ENCODE results near the gene PHF21B.
A peak's percentile ranks its signal among the peaks of the same experiment; 100 is the strongest.

PHF21B gene

DNA sequence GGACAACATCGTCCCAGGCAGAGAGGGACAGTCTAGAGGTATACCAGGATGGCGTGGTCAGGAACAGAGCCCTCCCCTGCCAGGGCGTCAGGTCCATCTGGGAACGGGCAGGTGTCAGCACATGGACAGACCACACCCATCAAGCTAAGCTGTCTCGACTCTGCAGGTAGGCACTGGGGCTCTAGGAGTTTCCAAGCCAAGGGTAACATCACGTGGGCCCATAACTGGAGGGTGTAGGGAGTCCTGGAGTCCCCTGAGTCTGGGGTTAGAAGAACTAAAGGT is 75.4 kb downstream of the PHF21B start:
- H3K36me3 ChIP-seq (ENCODE audit: control insufficient read depth, insufficient read depth, low read length), result no peaks in the 10 kb centered on the region
- H3K4me3 ChIP-seq (ENCODE audit: extremely low read depth, insufficient read depth, low read length, poor library complexity, severe bottlenecking), result no peak overlapping the region
- no peak overlapping the region for H3K27ac ChIP-seq (ENCODE audit: low read depth, low read length, severe bottlenecking)
- no peaks in the 10 kb centered on the region for H3K9me3 ChIP-seq (ENCODE audit: control insufficient read depth, low read length)
- 91% methylated on average over 5 to 6 of the region's 6 CpGs for WGBS, 2 experiments (ENCODE audit: insufficient coverage in 2 of 2)
- peaks cover 10% of the 10 kb centered on the region for H3K4me1 ChIP-seq (ENCODE audit: control insufficient read depth, insufficient read depth, low read length, poor library complexity, severe bottlenecking)

DNA sequence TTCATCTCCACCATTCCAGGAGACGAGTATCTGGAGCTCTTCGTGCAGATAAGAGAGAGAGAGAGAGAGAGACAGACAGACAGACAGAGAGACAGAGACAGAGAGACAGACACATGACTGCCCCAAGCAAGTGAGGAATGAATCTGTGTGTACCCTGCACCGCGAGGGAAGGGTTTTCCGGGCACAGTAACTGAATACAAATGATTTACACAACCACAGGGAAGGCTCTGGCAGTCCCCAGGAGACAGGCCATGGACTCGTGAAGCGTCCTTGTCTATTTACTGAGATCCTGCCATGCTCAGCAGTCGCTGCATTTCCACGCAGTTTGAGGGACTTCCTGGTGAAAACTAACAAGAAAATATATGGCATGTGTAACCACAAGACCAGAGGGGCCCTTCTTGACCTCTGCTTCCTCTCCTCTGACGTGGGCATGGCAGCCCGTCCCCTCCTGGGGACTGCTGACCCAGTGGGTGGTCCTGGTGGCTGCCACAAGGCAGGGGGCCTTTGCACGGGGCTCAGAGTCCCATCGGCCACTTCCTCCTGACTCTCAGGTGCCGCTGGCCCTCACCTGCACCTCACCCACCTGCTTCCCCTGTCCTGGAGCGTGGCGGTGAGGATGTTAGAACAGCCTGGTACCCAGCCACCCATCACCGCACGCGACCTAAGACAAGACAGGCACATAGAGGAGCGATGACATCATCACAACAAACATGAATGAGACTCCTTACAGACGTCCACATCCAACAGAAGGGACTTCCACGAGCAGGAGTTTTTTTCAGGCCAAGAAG is 75.9 kb downstream of the PHF21B start:
- Histone ChIP-seq H3K27ac (ENCODE audit: low read depth, low read length, severe bottlenecking) (no peak overlapping the region), H3K36me3 (ENCODE audit: control insufficient read depth, insufficient read depth, low read length) (no peaks in the 10 kb centered on the region), H3K4me1 (ENCODE audit: control insufficient read depth, insufficient read depth, low read length, poor library complexity, severe bottlenecking) (peaks cover 10% of the 10 kb centered on the region), H3K9me3 (ENCODE audit: control insufficient read depth, low read length) (no peaks in the 10 kb centered on the region), H3K4me3 (ENCODE audit: extremely low read depth, insufficient read depth, low read length, poor library complexity, severe bottlenecking) (no peak overlapping the region)
- 87 to 90% methylated on average over 12 to 22 of the region's 22 CpGs for WGBS, 2 experiments (ENCODE audit: insufficient coverage in 2 of 2)

DNA sequence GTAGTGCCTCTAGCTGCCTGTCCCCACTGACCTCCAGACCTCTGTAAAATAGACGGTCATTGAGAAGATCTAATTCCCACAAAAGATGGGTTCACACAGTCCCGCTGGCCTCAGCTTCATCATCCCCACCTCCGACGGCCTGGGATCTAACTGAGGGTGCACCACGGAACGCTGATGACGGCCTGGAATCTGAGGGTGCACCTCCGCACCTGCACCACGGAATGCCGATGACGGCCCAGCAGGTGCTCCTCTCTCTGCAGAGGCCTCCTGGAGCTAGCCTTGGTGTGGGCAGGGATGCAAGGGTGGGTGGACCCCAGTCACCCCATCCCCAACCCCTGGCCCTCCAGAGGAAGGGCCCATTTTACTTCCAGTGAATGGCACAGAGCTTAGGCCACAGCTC is 77.3 kb downstream of the PHF21B start:
- peaks cover 10% of the 10 kb centered on the region for H3K4me1 ChIP-seq (ENCODE audit: control insufficient read depth, insufficient read depth, low read length, poor library complexity, severe bottlenecking)
- H3K27ac ChIP-seq (ENCODE audit: low read depth, low read length, severe bottlenecking), result no peak overlapping the region
- H3K9me3 ChIP-seq (ENCODE audit: control insufficient read depth, low read length), result no peaks in the 10 kb centered on the region
- H3K36me3 ChIP-seq (ENCODE audit: control insufficient read depth, insufficient read depth, low read length), result no peaks in the 10 kb centered on the region
- H3K4me3 ChIP-seq (ENCODE audit: extremely low read depth, insufficient read depth, low read length, poor library complexity, severe bottlenecking), result no peak overlapping the region
- WGBS, 2 experiments (ENCODE audit: insufficient coverage in 2 of 2), result 97 to 98% methylated on average over 10 to 11 of the region's 11 CpGs

DNA sequence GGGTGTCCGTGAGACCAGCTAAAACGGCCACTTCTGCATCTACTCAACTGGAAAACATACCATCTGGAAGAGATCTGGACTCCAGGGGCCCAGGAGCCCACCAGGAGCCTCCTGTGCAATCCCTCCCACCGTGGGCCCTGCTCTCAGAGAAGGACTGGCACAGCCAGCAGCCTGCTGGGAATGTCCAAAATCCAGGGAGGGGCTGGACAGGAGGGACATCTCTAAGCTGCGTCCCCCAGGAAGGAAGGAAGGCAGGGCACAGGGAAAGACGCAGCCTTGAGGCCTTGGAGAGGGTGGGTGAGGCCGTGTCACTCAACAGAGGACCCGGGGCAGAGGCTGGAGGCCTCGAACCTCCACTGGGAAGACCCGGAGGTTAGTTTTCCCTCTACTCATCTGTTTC is 78.0 kb downstream of the PHF21B start:
- Histone ChIP-seq H3K4me1 (ENCODE audit: control insufficient read depth, insufficient read depth, low read length, poor library complexity, severe bottlenecking) (peaks cover 10% of the 10 kb centered on the region), H3K36me3 (ENCODE audit: control insufficient read depth, insufficient read depth, low read length) (peaks cover 2% of the 10 kb centered on the region)
- 92 to 100% methylated on average over 7 to 9 of the region's 9 CpGs for WGBS, 2 experiments (ENCODE audit: insufficient coverage in 2 of 2)

DNA sequence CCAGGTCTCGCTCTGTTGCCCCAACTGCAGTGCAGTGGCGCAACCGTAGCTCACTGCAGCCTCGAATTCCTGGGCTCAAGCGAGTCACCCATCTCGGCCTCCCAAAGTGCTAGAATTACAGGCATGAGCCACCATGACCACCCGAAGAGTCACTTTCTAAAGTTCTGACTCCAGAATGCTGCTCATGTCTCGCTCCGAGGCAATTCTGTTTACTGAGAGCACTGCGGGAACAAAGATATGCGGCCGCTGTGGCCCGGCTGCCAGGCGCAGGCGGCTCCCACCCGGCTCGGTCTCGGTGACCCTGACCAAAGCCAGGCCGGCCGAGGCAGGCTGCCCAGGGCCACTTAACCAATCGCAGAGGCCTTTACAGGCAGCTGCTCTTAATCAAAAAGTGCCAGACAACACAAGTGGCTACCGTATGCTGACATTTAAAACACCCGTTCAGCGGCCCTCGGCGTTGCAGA is 78.7 kb downstream of the PHF21B start:
- 89 to 93% methylated on average over 20 to 21 of the region's 26 CpGs for WGBS, 2 experiments (ENCODE audit: insufficient coverage in 2 of 2)
- no peaks in the 10 kb centered on the region for H3K9me3 ChIP-seq (ENCODE audit: control insufficient read depth, low read length)
- H3K27ac ChIP-seq (ENCODE audit: low read depth, low read length, severe bottlenecking), result peak overlapping the region; percentile 37
- no peak overlapping the region for H3K4me3 ChIP-seq (ENCODE audit: extremely low read depth, insufficient read depth, low read length, poor library complexity, severe bottlenecking)
- H3K36me3 ChIP-seq (ENCODE audit: control insufficient read depth, insufficient read depth, low read length), result peaks cover 2% of the 10 kb centered on the region
- H3K4me1 ChIP-seq (ENCODE audit: control insufficient read depth, insufficient read depth, low read length, poor library complexity, severe bottlenecking), result peaks cover 10% of the 10 kb centered on the region

More for the DNA sequence above, 78.0 kb downstream of the PHF21B start:
- Histone ChIP-seq H3K4me3 (ENCODE audit: extremely low read depth, insufficient read depth, low read length, poor library complexity, severe bottlenecking) (no peak overlapping the region), H3K9me3 (ENCODE audit: control insufficient read depth, low read length) (no peaks in the 10 kb centered on the region), H3K27ac (ENCODE audit: low read depth, low read length, severe bottlenecking) (no peak overlapping the region)

DNA sequence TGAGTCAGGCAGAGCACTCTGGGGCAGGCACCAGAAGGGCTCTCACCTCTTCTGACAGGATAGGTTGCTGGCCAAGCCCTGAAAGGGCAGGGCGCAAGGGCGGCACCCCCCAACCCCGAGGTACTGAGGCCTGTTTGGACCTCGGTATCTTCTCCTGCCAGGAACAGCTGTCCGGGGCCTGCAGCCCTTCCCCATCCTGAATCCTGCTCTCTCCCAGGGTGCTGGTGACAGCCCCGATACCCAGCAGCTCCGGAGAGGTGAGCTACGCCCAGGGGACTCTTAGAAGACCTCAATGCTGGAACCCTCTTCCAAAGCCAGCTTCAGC is 79.1 kb downstream of the PHF21B start:
- 88 to 97% methylated on average over 6 to 8 of the region's 8 CpGs for WGBS, 2 experiments (ENCODE audit: insufficient coverage in 2 of 2)
- H3K9me3 ChIP-seq (ENCODE audit: control insufficient read depth, low read length), result no peaks in the 10 kb centered on the region
- H3K4me3 ChIP-seq (ENCODE audit: extremely low read depth, insufficient read depth, low read length, poor library complexity, severe bottlenecking), result no peak overlapping the region
- H3K27ac ChIP-seq (ENCODE audit: low read depth, low read length, severe bottlenecking), result no peak overlapping the region
- peaks cover 2% of the 10 kb centered on the region for H3K36me3 ChIP-seq (ENCODE audit: control insufficient read depth, insufficient read depth, low read length)
- H3K4me1 ChIP-seq (ENCODE audit: control insufficient read depth, insufficient read depth, low read length, poor library complexity, severe bottlenecking), result peaks cover 10% of the 10 kb centered on the region

DNA sequence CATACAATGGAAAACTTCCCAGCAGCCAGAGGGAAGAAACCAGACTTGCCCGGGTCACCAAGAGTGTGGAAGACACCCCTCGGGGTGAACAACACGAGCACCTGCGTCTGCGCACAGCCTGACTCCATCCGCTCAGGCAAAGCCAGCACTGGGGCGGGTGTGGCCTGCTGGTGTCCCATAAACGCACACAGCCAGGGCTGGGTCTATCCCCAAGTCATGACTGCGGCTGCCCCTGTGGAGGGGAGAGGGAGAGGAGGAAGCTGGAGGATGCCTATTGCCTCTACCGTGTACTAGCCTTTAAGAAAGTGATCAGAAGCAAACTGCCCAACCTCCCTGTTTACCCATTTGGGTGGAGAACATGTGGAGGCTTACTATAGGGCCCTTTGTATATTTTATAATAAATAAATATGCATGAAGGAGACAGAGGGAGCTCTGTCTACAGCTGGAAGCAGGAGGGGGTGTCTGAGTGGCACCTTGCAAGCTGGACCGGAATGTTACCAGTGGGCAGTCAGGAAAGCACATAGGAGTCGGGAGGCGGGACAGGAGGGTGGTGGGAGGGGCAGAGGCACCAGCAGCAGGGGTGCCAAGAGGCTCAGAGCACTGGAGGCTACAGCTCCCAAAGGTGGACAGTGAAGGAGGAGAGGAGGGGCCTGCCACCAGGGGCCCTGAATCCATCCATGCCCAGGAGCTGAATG is 79.6 kb downstream of the PHF21B start:
- no peak overlapping the region for H3K4me3 ChIP-seq (ENCODE audit: extremely low read depth, insufficient read depth, low read length, poor library complexity, severe bottlenecking)
- peaks cover 2% of the 10 kb centered on the region for H3K36me3 ChIP-seq (ENCODE audit: control insufficient read depth, insufficient read depth, low read length)
- no peaks in the 10 kb centered on the region for H3K9me3 ChIP-seq (ENCODE audit: control insufficient read depth, low read length)
- no peak overlapping the region for H3K27ac ChIP-seq (ENCODE audit: low read depth, low read length, severe bottlenecking)
- peaks cover 10% of the 10 kb centered on the region for H3K4me1 ChIP-seq (ENCODE audit: control insufficient read depth, insufficient read depth, low read length, poor library complexity, severe bottlenecking)
- WGBS, 2 experiments (ENCODE audit: insufficient coverage in 2 of 2), result 91 to 98% methylated on average over 10 to 12 of the region's 13 CpGs

DNA sequence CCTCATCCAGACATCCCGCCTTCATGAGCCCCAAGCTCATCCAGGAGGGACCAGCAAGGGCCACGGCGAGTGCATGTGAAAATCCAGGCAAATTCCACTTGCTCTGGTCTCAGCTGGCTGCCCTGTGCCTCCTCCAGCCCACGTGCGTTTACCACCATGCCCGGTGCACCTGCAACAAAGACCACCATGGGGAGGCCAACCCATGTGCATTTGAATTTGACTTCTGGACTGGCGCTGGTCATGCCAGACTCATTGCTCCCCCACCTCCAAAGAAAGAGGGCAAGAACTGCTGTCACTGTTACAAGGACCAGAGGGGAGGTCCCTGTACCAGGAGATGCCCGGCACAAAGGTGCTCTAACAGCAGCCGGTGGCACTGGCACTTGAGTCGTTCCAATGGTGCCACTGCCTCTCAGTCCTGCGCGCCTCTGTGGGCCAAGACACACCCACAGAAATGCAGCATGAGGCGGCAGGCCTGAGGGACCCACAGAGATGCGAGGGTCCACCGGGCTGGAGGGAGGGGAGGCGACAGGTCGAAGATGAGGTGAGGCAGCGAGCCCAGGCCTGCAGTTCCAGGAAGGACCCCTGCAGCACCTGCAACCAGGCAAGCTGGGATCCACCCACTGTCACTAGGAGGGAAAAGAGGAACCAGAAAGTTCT is 80.3 kb downstream of the PHF21B start:
- WGBS, 2 experiments (ENCODE audit: insufficient coverage in 2 of 2), result 95% methylated on average over 17 to 18 of the region's 18 CpGs
- H3K4me3 ChIP-seq (ENCODE audit: extremely low read depth, insufficient read depth, low read length, poor library complexity, severe bottlenecking), result no peak overlapping the region
- H3K36me3 ChIP-seq (ENCODE audit: control insufficient read depth, insufficient read depth, low read length), result peaks cover 2% of the 10 kb centered on the region
- H3K9me3 ChIP-seq (ENCODE audit: control insufficient read depth, low read length), result no peaks in the 10 kb centered on the region
- peaks cover 10% of the 10 kb centered on the region for H3K4me1 ChIP-seq (ENCODE audit: control insufficient read depth, insufficient read depth, low read length, poor library complexity, severe bottlenecking)
- H3K27ac ChIP-seq (ENCODE audit: low read depth, low read length, severe bottlenecking), result no peak overlapping the region

DNA sequence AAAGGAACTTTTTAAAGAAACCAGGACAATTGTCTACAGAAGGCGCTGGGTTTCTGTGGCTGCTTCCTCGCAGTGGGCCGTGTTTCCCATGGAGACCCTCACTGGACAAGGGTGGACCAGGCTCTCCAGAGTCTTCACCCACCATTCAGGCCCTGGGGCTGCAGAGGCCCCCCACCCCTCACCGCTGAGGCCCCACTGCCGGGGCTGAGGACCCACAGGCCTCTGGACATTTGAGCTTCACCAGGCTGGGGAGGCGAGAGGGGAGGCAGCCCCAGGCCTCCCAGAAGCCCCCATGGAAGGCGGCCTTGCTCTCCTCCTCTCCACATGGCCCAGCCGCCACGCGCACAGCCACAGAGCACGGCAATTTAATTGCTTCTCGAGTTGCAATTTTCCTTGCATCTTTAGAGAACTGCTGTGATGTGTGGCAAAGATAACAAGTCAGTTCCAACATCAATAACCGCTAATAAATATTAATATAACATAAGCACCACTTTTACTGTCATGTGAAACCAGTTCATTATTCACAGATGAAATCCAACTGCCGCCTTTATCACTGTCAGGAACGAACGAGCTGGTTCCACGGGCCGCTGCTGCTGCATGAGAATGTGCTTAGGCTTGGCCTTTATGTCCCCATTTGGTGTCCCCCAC is 81.0 kb downstream of the PHF21B start:
- 90 to 96% methylated on average over 10 to 18 of the region's 18 CpGs for WGBS, 2 experiments (ENCODE audit: insufficient coverage in 2 of 2)
- Histone ChIP-seq H3K4me3 (ENCODE audit: extremely low read depth, insufficient read depth, low read length, poor library complexity, severe bottlenecking) (no peak overlapping the region), H3K9me3 (ENCODE audit: control insufficient read depth, low read length) (no peaks in the 10 kb centered on the region), H3K27ac (ENCODE audit: low read depth, low read length, severe bottlenecking) (no peak overlapping the region), H3K4me1 (ENCODE audit: control insufficient read depth, insufficient read depth, low read length, poor library complexity, severe bottlenecking) (peaks cover 10% of the 10 kb centered on the region), H3K36me3 (ENCODE audit: control insufficient read depth, insufficient read depth, low read length) (peaks cover 2% of the 10 kb centered on the region)

DNA sequence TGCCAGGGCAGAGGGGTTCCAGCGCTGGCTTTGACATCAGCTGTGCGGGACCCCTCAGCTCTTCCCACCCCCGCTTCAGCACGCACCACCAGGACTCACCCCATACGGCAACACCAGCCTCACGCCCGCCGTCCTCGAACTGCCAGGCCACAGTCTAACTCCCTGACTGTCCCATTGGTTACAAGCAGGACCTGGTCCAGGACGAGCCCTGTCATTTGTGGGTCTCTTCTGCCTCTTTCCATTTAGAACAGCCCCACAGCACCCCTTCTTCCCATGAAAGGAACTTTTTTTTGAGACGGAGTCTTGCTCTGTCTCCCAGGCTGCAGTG is 81.7 kb downstream of the PHF21B start:
- H3K27ac ChIP-seq (ENCODE audit: low read depth, low read length, severe bottlenecking), result no peak overlapping the region
- 90 to 94% methylated on average over 11 of the region's 11 CpGs for WGBS, 2 experiments (ENCODE audit: insufficient coverage in 2 of 2)

More for the DNA sequence above, 81.7 kb downstream of the PHF21B start:
- H3K36me3 ChIP-seq (ENCODE audit: control insufficient read depth, insufficient read depth, low read length), result peaks cover 2% of the 10 kb centered on the region
- H3K9me3 ChIP-seq (ENCODE audit: control insufficient read depth, low read length), result no peaks in the 10 kb centered on the region
- H3K4me1 ChIP-seq (ENCODE audit: control insufficient read depth, insufficient read depth, low read length, poor library complexity, severe bottlenecking), result peaks cover 10% of the 10 kb centered on the region
- no peak overlapping the region for H3K4me3 ChIP-seq (ENCODE audit: extremely low read depth, insufficient read depth, low read length, poor library complexity, severe bottlenecking)

Data from mesodermal cell (in vitro differentiated cells).